HEK293 (cell line): Measurements from ENCODE around the gene SHOX.
A peak's percentile ranks its signal among the peaks of the same experiment; 100 is the strongest.
"Not testable (repeated sequence)": the region's sequence is repeated elsewhere in the genome, so short reads cannot be mapped to it uniquely, and the experiment has no call there.

Experiments
- CTCF ChIA-PET: fragments of 350-600 bp; formaldehyde crosslinking; extraction: SDS; loops from one replicate; lab custom pipeline; 2021; ENCODE audit warnings: antibody characterized with exemption; lab: Yijun Ruan, JAX
- POLR2A ChIA-PET: fragments of 300-600 bp; formaldehyde crosslinking; extraction: SDS; loops from one replicate; lab custom pipeline; 2020; ENCODE audit warnings: antibody characterized with exemption, inconsistent platforms; lab: Yijun Ruan, JAX
- H3K27ac ChIP-seq: fragments of 200-500 bp; sonication (Bioruptor generic); 2 replicates; pipeline ENCODE4 v1.5.1; 2014; ENCODE audit warnings: low read depth, low read length, control low read depth, inconsistent platforms; ENCODE audit errors: extremely low read depth
- H3K36me3 ChIP-seq, 2 experiments: fragments of 200-500 bp in 1 of 2; sonication (Bioruptor generic) in 1 of 2; 1 replicate in 1 of 2; 2 replicates in 1 of 2; pipeline ENCODE4 v1.5.1; 2014 to 2017; ENCODE audit warnings: inconsistent platforms in 2 of 2, low read length in 2 of 2; ENCODE audit not compliant: control insufficient read depth in 2 of 2, insufficient read depth in 1 of 2
- H3K4me1 ChIP-seq: fragments of 200-500 bp; sonication (Bioruptor generic); 2 replicates; pipeline ENCODE4 v1.5.1; 2014; ENCODE audit warnings: mild to moderate bottlenecking, low read length, inconsistent platforms; ENCODE audit not compliant: control insufficient read depth, insufficient read depth
- H3K4me3 ChIP-seq: 2 replicates; pipeline ENCODE4 v1.5.1; 2011; ENCODE audit warnings: low read depth, mild to moderate bottlenecking, control low read depth, low read length, moderate library complexity
- H3K9me3 ChIP-seq: fragments of 200-500 bp; sonication (Bioruptor generic); 2 replicates; pipeline ENCODE4 v1.5.1; 2014; ENCODE audit warnings: low read depth, low read length, inconsistent platforms; ENCODE audit not compliant: control insufficient read depth, insufficient read depth
- PRDM2 ChIP-seq: fragments of 450-650 bp; formaldehyde crosslinking; IDR thresholded peaks from 2 replicates; pipeline ENCODE4 v1.5.1; 2016; ENCODE audit warnings: missing biosample characterization, missing genetic modification characterization, borderline replicate concordance
- REST ChIP-seq: fragments of 450-650 bp; formaldehyde crosslinking; IDR thresholded peaks from 2 replicates; pipeline ENCODE4 v1.5.1; 2016; ENCODE audit warnings: missing biosample characterization, missing genetic modification characterization
- ZFP37 ChIP-seq: fragments of 450-650 bp; formaldehyde crosslinking; IDR thresholded peaks from 2 replicates; pipeline ENCODE4 v1.5.1; 2016; ENCODE audit warnings: missing biosample characterization, missing genetic modification characterization
- ZNF398 ChIP-seq: fragments of 450-650 bp; formaldehyde crosslinking; IDR thresholded peaks from 2 replicates; pipeline ENCODE4 v1.5.1; 2017; ENCODE audit warnings: missing biosample characterization, missing genetic modification characterization
- ZNF596 ChIP-seq: fragments of 450-650 bp; IDR thresholded peaks from 2 replicates; pipeline ENCODE4 v1.5.0; 2018; ENCODE audit warnings: missing biosample characterization, mild to moderate bottlenecking, missing genetic modification characterization, moderate library complexity
- ZNF645 ChIP-seq: fragments of 450-650 bp; formaldehyde crosslinking; IDR thresholded peaks from 2 replicates; pipeline ENCODE4; 2016; ENCODE audit warnings: missing biosample characterization, missing genetic modification characterization
- ZNF654 ChIP-seq: fragments of 450-650 bp; formaldehyde crosslinking; IDR thresholded peaks from 2 replicates; pipeline ENCODE4 v1.5.1; 2016; ENCODE audit warnings: low read depth, missing biosample characterization, missing genetic modification characterization

SHOX gene

GRCh38 chrX:623599-624315 lies 6.8 kb upstream of the SHOX start (continued):
- no peak for TF ChIP-seq PRDM2 (tag by site-specific recombination)
- TF ChIP-seq ZNF654 (tag by site-specific recombination) = no peak
- TF ChIP-seq ZFP37 (tag by site-specific recombination) = no peak
- no peak for TF ChIP-seq ZNF645

- Histone ChIP-seq H3K27ac (no peak overlapping the region), H3K4me1 (no peaks in the 10 kb centered on the region), H3K36me3 (no peaks in the 10 kb centered on the region), H3K9me3 (no peaks in the 10 kb centered on the region), H3K4me3 (no peak overlapping the region)
- ChIA-PET POLR2A (no interaction called here), CTCF (no interaction called here)
- TF ChIP-seq REST (no peak), ZNF398 (tag by site-specific recombination) (no peak), ZNF596 (peak; percentile 90)
These were observed 5.4 kb upstream of the SHOX start for GRCh38 chrX:625137-625691.

GRCh38 chrX:626047-626446 lies 4.5 kb upstream of the SHOX start:
- H3K4me1 ChIP-seq, POLR2A ChIA-PET, CTCF ChIA-PET, H3K4me3 ChIP-seq, H3K9me3 ChIP-seq, H3K27ac ChIP-seq, H3K36me3 ChIP-seq: not testable (repeated sequence)
- peak; percentile 94 for TF ChIP-seq ZNF596
